ENCODE measurements around the gene MYDGF. TPM values are rescaled to one million over a fixed set of nuclear protein-coding genes. Genes with fewer than 3 reads are reported as not detected.

The MYDGF gene
- total and polyA plus RNA-seq, 2 of the 13 experiments (the other 11 are each of a cell fraction or from before 2014, with no cell fraction given) = 116 to 198 TPM

GRCh38 chr19:4717191-4717965, 47.2 kb upstream of the MYDGF start (continued):
- no peak for TF ChIP-seq SOX6 (IDR thresholded peaks at IDR 0.05)
- peak; percentile 68; the same call in 1 of the 2 replicates for TF ChIP-seq SOX6 (CRISPR knock-in tag; IDR thresholded peaks at IDR 0.05)
- TF ChIP-seq SRF (IDR thresholded peaks at IDR 0.05; ENCODE audit: low read depth, low read length) = no peak
- peak; percentile 66 for TF ChIP-seq ZNF687 (CRISPR knock-in tag; IDR thresholded peaks at IDR 0.05)
- TF ChIP-seq SOX13 (IDR thresholded peaks at IDR 0.05) = no peak
- TF ChIP-seq SOX13 (CRISPR knock-in tag; conservative IDR thresholded peaks at IDR 0.05 in 1 of 2, IDR thresholded peaks at IDR 0.05 in 1 of 2) = peak in 1 of 2 experiments; percentile 70; a peak in 2 of 4 replicates
- TF ChIP-seq RARA (CRISPR knock-in tag; IDR thresholded peaks at IDR 0.05) = peak; percentile 30; the same call in 1 of the 2 replicates
- TF ChIP-seq ETV5 (CRISPR knock-in tag; IDR thresholded peaks at IDR 0.05; ENCODE audit: borderline replicate concordance) = peak; percentile 22; the same call in 1 of the 2 replicates
- 0 out of 2 replicates have a peak, but pooled peaks have one; percentile 20 for TF ChIP-seq SALL1 (CRISPR knock-in tag; IDR thresholded peaks at IDR 0.05)
- TF ChIP-seq BCL6 (CRISPR knock-in tag; IDR thresholded peaks at IDR 0.05) = peak; percentile 30; the same call in 1 of the 2 replicates
- no peak for TF ChIP-seq GABPA (IDR thresholded peaks at IDR 0.05; ENCODE audit: low read depth, low read length)
- peak; percentile 32; the same call in 1 of the 2 replicates for TF ChIP-seq GABPA (CRISPR knock-in tag; IDR thresholded peaks at IDR 0.05; ENCODE audit: low read depth)
- no peak for TF ChIP-seq ZNF234 (CRISPR knock-in tag; conservative IDR thresholded peaks at IDR 0.05)
- peak; percentile 25 for TF ChIP-seq ASH2L (IDR thresholded peaks at IDR 0.05; ENCODE audit: insufficient read length, low read depth, low read length)
- no peak for TF ChIP-seq PRDM15 (CRISPR knock-in tag; IDR thresholded peaks at IDR 0.05)
- TF ChIP-seq HDAC1 (CRISPR knock-in tag; IDR thresholded peaks at IDR 0.05) = 0 out of 2 replicates have a peak, but pooled peaks have one; percentile 30
- peak; percentile 53 for TF ChIP-seq AGO2 (optimal IDR thresholded peaks at IDR 0.05; ENCODE audit: low read depth, low read length)
- peak; percentile 17; the same call in 1 of the 2 replicates for TF ChIP-seq GATAD2A (CRISPR knock-in tag; IDR thresholded peaks at IDR 0.05)
- TF ChIP-seq ZBTB33 (CRISPR knock-in tag; IDR thresholded peaks at IDR 0.05) = peak; percentile 72

All from HepG2 (cell line).